Neural cell (in vitro differentiated cells): Measurements from ENCODE around the gene LGALSL. TPM values are rescaled to one million over a fixed set of nuclear protein-coding genes. Genes with fewer than 3 reads are reported as not detected.

Source experiments
- H2AFZ ChIP-seq: fragments of 200-600, 300-800 bp; sonication (generic), shearing (Covaris generic); 2 replicates; pipeline ENCODE4 v1.6.0; 2014; ENCODE audit warnings: low read depth, mild to moderate bottlenecking, antibody characterized with exemption, low read length, moderate library complexity
- H3F3A ChIP-seq: fragments of 200-600 bp; shearing (Covaris generic); 2 replicates; pipeline ENCODE4 v1.6.1; 2016; ENCODE audit warnings: mild to moderate bottlenecking, moderate library complexity, mixed read lengths, antibody characterized with exemption, low read length; ENCODE audit not compliant: insufficient read depth, poor library complexity, severe bottlenecking
- H3K27ac ChIP-seq: fragments of 200-600, 300-800 bp; sonication (generic), shearing (Covaris generic); 2 replicates; pipeline ENCODE4 v1.5.1; 2014; ENCODE audit warnings: mild to moderate bottlenecking, low read length, moderate library complexity
- H3K27me3 ChIP-seq: fragments of 300-800, 200-600 bp; sonication (generic), shearing (Covaris generic); 2 replicates; pipeline ENCODE4 v1.6.0; 2014; ENCODE audit warnings: mild to moderate bottlenecking, low read depth, low read length, moderate library complexity; ENCODE audit not compliant: insufficient read depth
- H3K36me3 ChIP-seq: fragments of 300-800, 200-600 bp; sonication (generic), shearing (Covaris generic); 2 replicates; pipeline ENCODE4 v1.5.1; 2014; ENCODE audit warnings: mild to moderate bottlenecking, antibody characterized with exemption, low read length, moderate library complexity; ENCODE audit not compliant: insufficient read depth
- H3K4me2 ChIP-seq: fragments of 300-800, 200-600 bp; sonication (generic), shearing (Covaris generic); 2 replicates; pipeline ENCODE4 v1.6.0; 2014; ENCODE audit warnings: mild to moderate bottlenecking, low read length
- H3K4me3 ChIP-seq: fragments of 300-800, 200-600 bp; sonication (generic), shearing (Covaris generic); 2 replicates; pipeline ENCODE4 v1.5.1; 2014; ENCODE audit warnings: mild to moderate bottlenecking, low read length, moderate library complexity
- H3K79me2 ChIP-seq: fragments of 200-600 bp; shearing (Covaris generic); replicated peaks from 2 replicates; pipeline ENCODE4 v1.6.0; 2014; ENCODE audit warnings: mild to moderate bottlenecking, low read length, moderate library complexity; ENCODE audit not compliant: insufficient read depth
- H3K9ac ChIP-seq: fragments of 300-800, 200-600 bp; sonication (generic), shearing (Covaris generic); 2 replicates; pipeline ENCODE4 v1.6.1; 2016; ENCODE audit warnings: mild to moderate bottlenecking, low read length, mixed read lengths
- H3K9me2 ChIP-seq: fragments of 200-600 bp; shearing (Covaris generic); 2 replicates; pipeline ENCODE4 v1.6.1; 2016; ENCODE audit warnings: mild to moderate bottlenecking, low read length, mixed read lengths; ENCODE audit not compliant: insufficient read depth
- H3K9me3 ChIP-seq: fragments of 200-600, 300-800 bp; sonication (generic), shearing (Covaris generic); 2 replicates; pipeline ENCODE4 v1.6.1; 2016; ENCODE audit warnings: mild to moderate bottlenecking, mixed run types, low read length, moderate library complexity, mixed read lengths
- H4K20me1 ChIP-seq: fragments of 200-600 bp; shearing (Covaris generic); 2 replicates; pipeline ENCODE4 v1.6.1; 2016; ENCODE audit warnings: mild to moderate bottlenecking, mixed run types; ENCODE audit not compliant: insufficient read depth
- CTCF ChIP-seq: fragments of 450-650 bp; IDR thresholded peaks from 2 replicates; pipeline ENCODE4 v1.5.1; 2014; ENCODE audit warnings: antibody characterized with exemption, mild to moderate bottlenecking, moderate library complexity; ENCODE audit not compliant: poor library complexity, severe bottlenecking
- EP300 ChIP-seq: fragments of 450-650 bp; conservative IDR thresholded peaks from 2 replicates; pipeline ENCODE4 v1.6.1; 2014; ENCODE audit warnings: antibody characterized with exemption, mild to moderate bottlenecking, moderate library complexity; ENCODE audit not compliant: poor library complexity, severe bottlenecking
- EZH2 ChIP-seq: fragments of 200-600, 300-800 bp; shearing (Covaris generic), sonication (generic); IDR thresholded peaks from 2 replicates; pipeline ENCODE4 v1.6.1; 2014; ENCODE audit warnings: antibody characterized with exemption, low read length, borderline replicate concordance, mild to moderate bottlenecking; ENCODE audit not compliant: insufficient read depth, poor library complexity, severe bottlenecking
- MXI1 ChIP-seq: fragments of 450-650 bp; conservative IDR thresholded peaks from 2 replicates; pipeline ENCODE4 v1.6.1; 2014; ENCODE audit warnings: antibody characterized with exemption, mild to moderate bottlenecking; ENCODE audit not compliant: poor library complexity, severe bottlenecking
- POLR2AphosphoS5 ChIP-seq: IDR thresholded peaks from 2 replicates; pipeline ENCODE4 v1.6.1; 2012
- RAD21 ChIP-seq: fragments of 450-650 bp; conservative IDR thresholded peaks from 2 replicates; pipeline ENCODE4 v1.6.1; 2014; ENCODE audit warnings: antibody characterized with exemption, mild to moderate bottlenecking, moderate library complexity
- REST ChIP-seq: IDR thresholded peaks from 2 replicates; pipeline ENCODE4 v1.6.1; 2012; ENCODE audit warnings: borderline replicate concordance
- SMC3 ChIP-seq: fragments of 450-650 bp; conservative IDR thresholded peaks from 2 replicates; pipeline ENCODE4 v1.6.1; 2014; ENCODE audit warnings: antibody characterized with exemption, mild to moderate bottlenecking, moderate library complexity; ENCODE audit not compliant: poor library complexity
- TAF1 ChIP-seq: IDR thresholded peaks from 2 replicates; pipeline ENCODE4 v1.6.1; 2012; ENCODE audit warnings: low read depth
- polyA plus RNA-seq: library from polyadenylated mRNA; depleted of rRNA; stranded (reverse); fragments of >200 nt; gene quantifications from 2 replicates; pipeline ENCODE4 v1.2.3, GENCODE V29; 2014

LGALSL gene
- polyA plus RNA-seq, 1 donor from 2014 or later: 43.6 TPM

GRCh38 chr2:64482243-64482642, 28.3 kb downstream of the LGALSL start:
- Histone ChIP-seq H3K9me3 (no peaks in the 10 kb centered on the region), H3K27me3 (no peaks in the 10 kb centered on the region), H3F3A (no peaks in the 10 kb centered on the region), H3K4me2 (no peak overlapping the region), H3K9ac (no peak overlapping the region), H4K20me1 (no peaks in the 10 kb centered on the region), H3K27ac (no peak overlapping the region), H2AFZ (no peak overlapping the region), H3K36me3 (no peaks in the 10 kb centered on the region), H3K4me3 (no peak overlapping the region), H3K79me2 (no peaks in the 10 kb centered on the region), H3K9me2 (no peaks in the 10 kb centered on the region)
- no peak for TF ChIP-seq TAF1
- no peak for TF ChIP-seq EP300
- no peak for TF ChIP-seq POLR2AphosphoS5
- no peak for TF ChIP-seq CTCF
- no peak for TF ChIP-seq EZH2
- TF ChIP-seq MXI1: no peak
- no peak for TF ChIP-seq REST
- no peak for TF ChIP-seq SMC3
- TF ChIP-seq RAD21: no peak

GRCh38 chr2:64482765-64483504, 29.0 kb downstream of the LGALSL start:
- H3K9ac ChIP-seq: no peak overlapping the region
- no peaks in the 10 kb centered on the region for H3F3A ChIP-seq
- H4K20me1 ChIP-seq: no peaks in the 10 kb centered on the region
- TF ChIP-seq EZH2 (no peak), SMC3 (no peak), TAF1 (no peak), EP300 (no peak), CTCF (no peak), REST (no peak), POLR2AphosphoS5 (no peak), RAD21 (no peak), MXI1 (no peak)
- H3K36me3 ChIP-seq: no peaks in the 10 kb centered on the region
- no peak overlapping the region for H3K4me3 ChIP-seq
- no peak overlapping the region for H3K4me2 ChIP-seq
- H3K9me2 ChIP-seq: no peaks in the 10 kb centered on the region
- H3K9me3 ChIP-seq: no peaks in the 10 kb centered on the region
- H3K27ac ChIP-seq: no peak overlapping the region
- H3K27me3 ChIP-seq: no peaks in the 10 kb centered on the region
- no peak overlapping the region for H2AFZ ChIP-seq
- no peaks in the 10 kb centered on the region for H3K79me2 ChIP-seq
